Type B pancreatic cell (in vitro differentiated cells): ENCODE results near the gene PARD3. TPM values are rescaled to one million over a fixed set of nuclear protein-coding genes. Genes with fewer than 3 reads are reported as not detected.

Source experiments
- DNase-seq: peaks from one replicate; pipeline ENCODE4 v3.0.0; 2021; ENCODE audit warnings: mixed read lengths; ENCODE audit not compliant: unreplicated experiment; ENCODE audit errors: extremely low spot score
- H3K27ac Mint-ChIP-seq: 2 replicates; pipeline ENCODE4 v1.8.0; 2021; ENCODE audit warnings: mild to moderate bottlenecking, mixed read lengths
- H3K27me3 Mint-ChIP-seq: 2 replicates; pipeline ENCODE4 v1.8.0; 2021; ENCODE audit warnings: mixed read lengths
- H3K36me3 Mint-ChIP-seq: 2 replicates; pipeline ENCODE4 v1.8.0; 2021; ENCODE audit warnings: mixed read lengths
- H3K4me1 Mint-ChIP-seq: one replicate; pipeline ENCODE4 v1.8.0; 2021; ENCODE audit warnings: mixed read lengths; ENCODE audit not compliant: unreplicated experiment
- H3K4me3 Mint-ChIP-seq: 2 replicates; pipeline ENCODE4 v1.8.0; 2021; ENCODE audit warnings: mild to moderate bottlenecking, mixed read lengths
- H3K9me3 Mint-ChIP-seq: 2 replicates; pipeline ENCODE4 v1.8.0; 2021; ENCODE audit warnings: mixed read lengths
- CTCF ChIP-seq: fragments of 200-600 bp; sonication (generic); conservative IDR thresholded peaks from 2 replicates; pipeline ENCODE4 v1.5.0; 2021; ENCODE audit warnings: antibody characterized with exemption, mild to moderate bottlenecking
- total RNA-seq: library from RNA; stranded (reverse); gene quantifications from 2 replicates; pipeline ENCODE4 v1.2.1, GENCODE V29; 2021; ENCODE audit warnings: low replicate concordance

Gene PARD3
- total RNA-seq, 1 donor from 2014 or later: 52.3 TPM

DNA sequence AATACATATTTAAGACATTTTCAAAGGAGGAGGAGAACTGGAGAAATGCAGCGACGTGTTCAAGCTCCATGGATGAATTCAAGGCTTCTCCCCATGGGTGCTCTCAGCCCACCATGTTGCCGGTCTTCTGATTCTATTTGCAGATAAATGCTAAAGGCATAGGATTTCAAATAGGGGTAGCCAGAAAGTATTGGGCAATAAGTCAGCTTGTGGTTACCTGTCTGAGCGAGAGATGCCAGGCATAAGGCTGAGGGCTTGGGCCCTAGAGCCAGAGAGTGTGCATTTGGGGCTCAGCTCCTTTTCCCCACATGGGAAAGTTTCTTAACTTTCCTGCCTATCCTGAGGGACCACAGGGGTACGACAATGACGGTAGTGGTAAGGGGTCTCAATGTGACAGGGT lies 180.0 kb downstream of the PARD3 start:
- Mint-ChIP-seq H3K36me3 (peaks cover 9% of the 10 kb centered on the region), H3K4me1 (peaks cover 42% of the 10 kb centered on the region), H3K4me3 (no peak overlapping the region), H3K9me3 (peaks cover 4% of the 10 kb centered on the region), H3K27me3 (no peaks in the 10 kb centered on the region), H3K27ac (no peak overlapping the region)
- TF ChIP-seq CTCF: no peak
- no peak for DNase-seq

GRCh38 chr10:34633374-34633773 lies 181.7 kb downstream of the PARD3 start:
- H3K36me3 Mint-ChIP-seq: peaks cover 9% of the 10 kb centered on the region
- H3K4me1 Mint-ChIP-seq: peaks cover 37% of the 10 kb centered on the region
- no peak for TF ChIP-seq CTCF
- H3K4me3 Mint-ChIP-seq: no peak overlapping the region
- no peaks in the 10 kb centered on the region for H3K27me3 Mint-ChIP-seq
- no peak for DNase-seq
- peak overlapping the region; percentile 32 for H3K27ac Mint-ChIP-seq
- H3K9me3 Mint-ChIP-seq: peaks cover 4% of the 10 kb centered on the region

- DNase-seq: no peak
- peaks cover 10% of the 10 kb centered on the region for H3K36me3 Mint-ChIP-seq
- H3K4me3 Mint-ChIP-seq: no peak overlapping the region
- no peaks in the 10 kb centered on the region for H3K9me3 Mint-ChIP-seq
- TF ChIP-seq CTCF: no peak
- H3K27me3 Mint-ChIP-seq: no peaks in the 10 kb centered on the region
- no peak overlapping the region for H3K27ac Mint-ChIP-seq
- H3K4me1 Mint-ChIP-seq: peaks cover 28% of the 10 kb centered on the region
Measured at GRCh38 chr10:34629084-34629483, 186.0 kb downstream of the PARD3 start.

- Mint-ChIP-seq H3K4me3 (no peak overlapping the region), H3K4me1 (peaks cover 27% of the 10 kb centered on the region), H3K27me3 (no peaks in the 10 kb centered on the region), H3K36me3 (peaks cover 6% of the 10 kb centered on the region), H3K9me3 (no peaks in the 10 kb centered on the region), H3K27ac (peak overlapping the region; percentile 20)
- DNase-seq: no peak
- TF ChIP-seq CTCF: no peak
Measured at GRCh38 chr10:34628174-34628796, 186.8 kb downstream of the PARD3 start.

DNA sequence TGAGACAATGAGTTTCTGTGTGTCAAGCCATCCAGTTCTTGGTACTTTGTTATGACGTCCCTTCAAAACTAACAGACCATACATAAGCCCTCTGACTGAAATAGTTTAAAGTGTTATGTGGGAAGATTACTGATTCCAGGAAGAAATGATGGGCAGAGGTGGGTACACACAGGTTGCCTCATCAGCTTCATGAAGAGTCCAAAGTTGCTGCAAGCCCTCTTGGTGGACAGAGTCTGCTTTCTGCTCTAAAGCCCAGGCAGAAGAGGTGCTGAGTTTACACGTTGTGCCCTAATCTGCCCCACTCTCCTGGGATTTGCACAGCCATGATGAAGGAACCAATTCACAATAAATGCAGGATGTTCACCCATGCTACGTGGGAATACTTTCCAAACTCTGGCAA lies 187.4 kb downstream of the PARD3 start:
- Mint-ChIP-seq H3K4me1 (peaks cover 31% of the 10 kb centered on the region), H3K36me3 (peaks cover 6% of the 10 kb centered on the region), H3K27ac (no peak overlapping the region), H3K4me3 (no peak overlapping the region), H3K27me3 (no peaks in the 10 kb centered on the region), H3K9me3 (no peaks in the 10 kb centered on the region)
- DNase-seq: no peak
- no peak for TF ChIP-seq CTCF

DNA sequence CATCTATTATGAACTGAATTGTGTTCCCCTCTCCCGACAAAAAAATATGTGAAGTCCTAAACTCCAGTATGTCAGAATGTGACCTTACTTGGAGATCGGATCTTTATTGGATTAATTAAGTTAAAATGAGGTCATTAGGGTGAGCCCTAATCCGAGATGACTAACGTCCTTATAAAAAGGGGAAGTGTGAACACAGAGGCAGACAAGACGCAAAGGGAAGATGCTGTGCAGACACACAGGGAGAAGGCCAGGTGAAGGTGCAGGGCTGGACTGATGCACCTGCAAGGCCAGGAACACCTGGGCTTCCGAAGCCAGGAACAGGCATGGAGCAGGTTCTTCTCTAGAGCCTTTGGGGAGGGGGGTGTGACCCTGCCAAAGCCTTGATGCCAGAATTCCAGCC lies 187.8 kb downstream of the PARD3 start:
- Mint-ChIP-seq H3K9me3 (no peaks in the 10 kb centered on the region), H3K4me1 (peaks cover 33% of the 10 kb centered on the region), H3K36me3 (peaks cover 6% of the 10 kb centered on the region), H3K4me3 (no peak overlapping the region), H3K27ac (no peak overlapping the region), H3K27me3 (no peaks in the 10 kb centered on the region)
- DNase-seq: no peak
- TF ChIP-seq CTCF: no peak
